Stimulated activated CD8-positive, alpha-beta memory T cell treated with anti-CD3 and anti-CD28 coated beads, Interleukin-7, amount 100 ng/mL, for 48 hours (primary cell): ENCODE measurements around the gene BCAS1.
"Not testable (repeated sequence)": the region's sequence is repeated elsewhere in the genome, so short reads cannot be mapped to it uniquely, and the experiment has no call there.

Experiments
- DNase-seq, 2 donors: peaks; one replicate each; pipeline ENCODE4 v3.0.0-alpha.2; 2020; ENCODE audit warnings: low read depth in 1 of 2; ENCODE audit errors: extremely low read depth in 1 of 2

The BCAS1 gene

GRCh38 chr20:54020868-54021267, 49.5 kb downstream of the BCAS1 start:
- DNase-seq = no peak

GRCh38 chr20:54020348-54020747, 50.0 kb downstream of the BCAS1 start:
- no peak for DNase-seq

- no peak for DNase-seq
Observed at GRCh38 chr20:54019585-54019984, 50.8 kb downstream of the BCAS1 start.

GRCh38 chr20:54019127-54019526, 51.3 kb downstream of the BCAS1 start:
- no peak for DNase-seq

GRCh38 chr20:54017846-54018245, 52.5 kb downstream of the BCAS1 start:
- no peak for DNase-seq

GRCh38 chr20:54015496-54015895, 54.9 kb downstream of the BCAS1 start:
- DNase-seq = no peak

- DNase-seq = no peak
Observed at GRCh38 chr20:54014293-54014926, 56.0 kb downstream of the BCAS1 start.

- no peak for DNase-seq
Observed at GRCh38 chr20:54013471-54013870, 56.9 kb downstream of the BCAS1 start.

GRCh38 chr20:54011346-54011745, 59.0 kb downstream of the BCAS1 start:
- DNase-seq = no peak

- not testable (repeated sequence) for DNase-seq
Observed at GRCh38 chr20:54006216-54006615, 64.2 kb downstream of the BCAS1 start.

- DNase-seq = no peak
Observed at GRCh38 chr20:54005524-54005923, 64.9 kb downstream of the BCAS1 start.

- no peak for DNase-seq
Observed at GRCh38 chr20:54004445-54004844, 65.9 kb downstream of the BCAS1 start.

- DNase-seq = no peak
Observed at GRCh38 chr20:54002741-54003140, 67.7 kb downstream of the BCAS1 start.

GRCh38 chr20:54002056-54002575, 68.3 kb downstream of the BCAS1 start:
- DNase-seq = no peak

GRCh38 chr20:54000914-54001313, 69.5 kb downstream of the BCAS1 start:
- DNase-seq = no peak

GRCh38 chr20:54000262-54000661, 70.1 kb downstream of the BCAS1 start:
- no peak for DNase-seq

- no peak for DNase-seq
Observed at GRCh38 chr20:53999077-53999476, 71.3 kb downstream of the BCAS1 start.

- no peak for DNase-seq
Observed at GRCh38 chr20:53996584-53997486, 73.6 kb downstream of the BCAS1 start.

GRCh38 chr20:53995949-53996348, 74.4 kb downstream of the BCAS1 start:
- no peak for DNase-seq

GRCh38 chr20:53994088-53994487, 76.3 kb downstream of the BCAS1 start:
- DNase-seq = no peak

- no peak for DNase-seq
Observed at GRCh38 chr20:53993310-53993709, 77.1 kb downstream of the BCAS1 start.
